Type B pancreatic cell (in vitro differentiated cells): Measurements from ENCODE around the gene LRRC26. TPM values are rescaled to one million over a fixed set of nuclear protein-coding genes. Genes with fewer than 3 reads are reported as not detected.
"Not testable (repeated sequence)": the region's sequence is repeated elsewhere in the genome, so short reads cannot be mapped to it uniquely, and the experiment has no call there.

Source experiments
- DNase-seq: peaks from one replicate; pipeline ENCODE4 v3.0.0; 2021; ENCODE audit warnings: mixed read lengths; ENCODE audit not compliant: unreplicated experiment; ENCODE audit errors: extremely low spot score
- H3K27ac Mint-ChIP-seq: 2 replicates; pipeline ENCODE4 v1.8.0; 2021; ENCODE audit warnings: mild to moderate bottlenecking, mixed read lengths
- H3K27me3 Mint-ChIP-seq: 2 replicates; pipeline ENCODE4 v1.8.0; 2021; ENCODE audit warnings: mixed read lengths
- H3K36me3 Mint-ChIP-seq: 2 replicates; pipeline ENCODE4 v1.8.0; 2021; ENCODE audit warnings: mixed read lengths
- H3K4me1 Mint-ChIP-seq: one replicate; pipeline ENCODE4 v1.8.0; 2021; ENCODE audit warnings: mixed read lengths; ENCODE audit not compliant: unreplicated experiment
- H3K4me3 Mint-ChIP-seq: 2 replicates; pipeline ENCODE4 v1.8.0; 2021; ENCODE audit warnings: mild to moderate bottlenecking, mixed read lengths
- H3K9me3 Mint-ChIP-seq: 2 replicates; pipeline ENCODE4 v1.8.0; 2021; ENCODE audit warnings: mixed read lengths
- total RNA-seq: library from RNA; stranded (reverse); gene quantifications from 2 replicates; pipeline ENCODE4 v1.2.1, GENCODE V29; 2021; ENCODE audit warnings: low replicate concordance
- TF ChIP-seq, protein P1 (sequence below): fragments of 200-600 bp; sonication (generic); conservative IDR thresholded peaks from 2 replicates; pipeline ENCODE4 v1.5.0; 2021; ENCODE audit warnings: antibody characterized with exemption, mild to moderate bottlenecking

Gene LRRC26
- total RNA-seq, 1 donor from 2014 or later: 0.77 TPM

DNA sequence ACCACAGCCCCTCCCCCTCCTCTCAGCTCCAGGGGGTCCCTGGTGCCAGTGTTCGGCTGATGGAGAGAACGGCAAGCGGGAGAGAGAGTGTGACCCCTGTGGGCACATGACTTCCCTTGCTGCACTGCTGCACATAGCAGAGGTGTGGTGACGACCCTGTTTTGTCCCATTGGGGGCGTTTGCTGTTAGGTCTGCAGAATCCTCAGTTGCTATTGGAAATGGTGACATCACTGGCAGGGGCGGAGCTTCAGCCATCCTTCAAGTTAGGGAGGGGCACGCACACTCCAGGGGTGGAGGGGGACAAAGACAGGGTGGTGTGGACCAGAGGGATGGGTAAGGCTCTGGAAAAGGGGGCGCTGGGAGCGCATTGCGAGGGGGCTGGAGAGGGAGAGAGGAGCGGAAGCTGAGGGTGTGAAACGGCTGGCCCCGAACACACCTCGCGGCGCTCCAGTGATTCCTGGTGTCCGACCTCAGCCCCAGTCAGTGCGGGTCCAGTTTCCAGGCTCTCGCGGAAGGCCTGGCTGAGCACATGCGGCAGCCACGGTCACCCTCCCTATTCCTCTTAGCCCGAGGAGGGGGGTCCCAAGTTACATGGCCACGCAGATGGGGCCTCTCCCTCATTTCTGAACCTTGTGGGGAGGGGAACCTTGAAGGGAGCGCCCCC lies 31.7 kb downstream of the LRRC26 start:
- no peak for DNase-seq
- Mint-ChIP-seq H3K9me3 (no peaks in the 10 kb centered on the region), H3K4me3 (no peak overlapping the region), H3K27ac (no peak overlapping the region), H3K36me3 (no peaks in the 10 kb centered on the region), H3K27me3 (peaks cover 81% of the 10 kb centered on the region), H3K4me1 (no peaks in the 10 kb centered on the region)
- TF ChIP-seq, protein P1, sequence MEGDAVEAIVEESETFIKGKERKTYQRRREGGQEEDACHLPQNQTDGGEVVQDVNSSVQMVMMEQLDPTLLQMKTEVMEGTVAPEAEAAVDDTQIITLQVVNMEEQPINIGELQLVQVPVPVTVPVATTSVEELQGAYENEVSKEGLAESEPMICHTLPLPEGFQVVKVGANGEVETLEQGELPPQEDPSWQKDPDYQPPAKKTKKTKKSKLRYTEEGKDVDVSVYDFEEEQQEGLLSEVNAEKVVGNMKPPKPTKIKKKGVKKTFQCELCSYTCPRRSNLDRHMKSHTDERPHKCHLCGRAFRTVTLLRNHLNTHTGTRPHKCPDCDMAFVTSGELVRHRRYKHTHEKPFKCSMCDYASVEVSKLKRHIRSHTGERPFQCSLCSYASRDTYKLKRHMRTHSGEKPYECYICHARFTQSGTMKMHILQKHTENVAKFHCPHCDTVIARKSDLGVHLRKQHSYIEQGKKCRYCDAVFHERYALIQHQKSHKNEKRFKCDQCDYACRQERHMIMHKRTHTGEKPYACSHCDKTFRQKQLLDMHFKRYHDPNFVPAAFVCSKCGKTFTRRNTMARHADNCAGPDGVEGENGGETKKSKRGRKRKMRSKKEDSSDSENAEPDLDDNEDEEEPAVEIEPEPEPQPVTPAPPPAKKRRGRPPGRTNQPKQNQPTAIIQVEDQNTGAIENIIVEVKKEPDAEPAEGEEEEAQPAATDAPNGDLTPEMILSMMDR: no peak

DNA sequence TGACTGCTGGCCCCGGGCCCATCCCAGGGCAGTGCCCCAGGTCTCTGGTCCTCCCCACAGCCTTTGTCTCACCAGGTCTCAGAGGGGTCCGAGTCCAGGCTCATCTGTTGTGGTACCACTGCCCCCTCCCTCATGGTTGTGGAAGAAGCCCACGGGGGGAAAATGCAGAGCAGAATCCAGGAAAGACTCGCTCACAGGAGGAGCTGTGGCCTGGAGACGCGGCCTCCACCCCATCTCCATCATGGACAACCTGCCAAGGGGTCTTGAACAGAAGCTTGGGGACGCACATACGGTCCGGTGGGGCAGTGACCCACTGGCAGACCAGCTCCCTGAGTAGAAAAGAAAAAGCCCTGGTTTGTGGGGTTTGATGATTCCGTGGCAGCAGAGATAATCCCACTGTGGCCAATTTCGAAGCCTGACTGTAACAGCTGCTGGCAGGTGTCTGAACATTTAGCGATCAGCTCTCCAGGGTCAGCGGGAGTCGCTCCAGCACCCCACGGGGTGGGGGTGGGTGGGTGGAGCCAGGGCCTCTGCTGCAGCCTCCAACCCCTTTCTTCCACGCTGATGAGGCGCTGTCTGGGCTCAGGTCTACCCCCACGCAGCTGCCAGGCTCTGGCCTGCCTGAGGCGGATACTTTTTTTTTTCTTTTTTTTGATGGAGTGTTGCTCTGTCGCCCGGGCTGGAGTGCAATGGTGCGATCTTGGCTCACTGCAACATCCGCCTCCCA lies 32.8 kb downstream of the LRRC26 start:
- no peaks in the 10 kb centered on the region for H3K4me1 Mint-ChIP-seq
- no peak for DNase-seq
- no peaks in the 10 kb centered on the region for H3K9me3 Mint-ChIP-seq
- H3K36me3 Mint-ChIP-seq: no peaks in the 10 kb centered on the region
- TF ChIP-seq, protein P1: no peak
- no peak overlapping the region for H3K27ac Mint-ChIP-seq
- peaks cover 81% of the 10 kb centered on the region for H3K27me3 Mint-ChIP-seq
- H3K4me3 Mint-ChIP-seq: no peak overlapping the region

DNA sequence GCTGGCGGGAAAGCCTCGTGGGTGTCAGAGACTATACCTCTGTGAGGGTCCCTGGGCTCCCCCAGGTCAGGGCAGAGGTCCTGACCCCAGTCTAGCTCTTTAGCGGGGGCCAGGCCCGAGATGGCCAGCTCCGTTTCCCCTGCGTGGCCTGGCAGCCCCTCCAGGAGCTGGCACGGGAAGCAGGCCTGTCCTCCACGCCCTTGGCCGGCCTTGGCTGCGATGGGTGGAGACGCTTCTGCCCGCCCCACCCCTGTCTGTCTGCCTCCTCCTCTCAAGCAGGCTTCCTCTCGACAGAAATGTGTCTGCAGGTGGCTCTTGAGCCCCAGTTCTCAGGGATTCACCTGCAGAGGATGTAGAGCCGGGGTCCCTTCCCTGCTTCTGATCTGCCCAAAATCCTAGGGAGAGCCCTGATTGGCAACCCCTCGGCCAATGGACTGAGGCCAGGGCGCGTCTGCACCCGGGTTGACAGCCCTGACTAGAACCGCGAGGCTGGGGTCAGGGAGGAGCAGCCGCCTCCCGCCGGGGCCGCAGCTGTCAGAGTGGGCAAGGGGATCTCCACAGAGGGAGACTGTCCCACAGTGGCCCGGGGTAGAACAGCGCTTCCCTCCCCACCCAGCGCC lies 33.5 kb downstream of the LRRC26 start:
- DNase-seq: no peak
- peaks cover 74% of the 10 kb centered on the region for H3K27me3 Mint-ChIP-seq

DNA sequence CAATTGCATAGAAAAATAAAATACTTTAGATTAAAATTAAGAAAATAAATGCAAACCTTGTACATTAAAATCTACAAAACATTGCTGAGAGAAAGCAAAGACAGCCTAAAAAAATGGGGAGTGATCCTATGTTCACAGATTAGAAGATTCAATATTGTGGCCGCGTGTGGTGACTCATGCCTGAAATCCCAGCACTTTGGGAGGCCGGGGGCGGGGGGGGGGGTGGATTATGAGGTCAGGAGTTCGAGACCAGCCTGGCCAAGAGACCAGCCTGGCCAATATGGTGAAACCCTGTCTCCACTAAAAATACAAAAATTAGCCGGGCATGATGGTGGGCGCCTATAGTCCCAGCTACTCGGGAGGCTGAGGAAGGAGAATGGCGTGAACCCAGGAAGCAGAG lies 34.7 kb downstream of the LRRC26 start:
- H3K4me1 Mint-ChIP-seq, H3K36me3 Mint-ChIP-seq, H3K4me3 Mint-ChIP-seq, H3K27ac Mint-ChIP-seq, H3K9me3 Mint-ChIP-seq, DNase-seq: not testable (repeated sequence)
- peaks cover 66% of the 10 kb centered on the region for H3K27me3 Mint-ChIP-seq

More for the DNA sequence above, 33.5 kb downstream of the LRRC26 start:
- Mint-ChIP-seq H3K36me3 (no peaks in the 10 kb centered on the region), H3K27ac (no peak overlapping the region), H3K4me1 (no peaks in the 10 kb centered on the region), H3K9me3 (no peaks in the 10 kb centered on the region), H3K4me3 (no peak overlapping the region)
- TF ChIP-seq, protein P1: no peak

DNA sequence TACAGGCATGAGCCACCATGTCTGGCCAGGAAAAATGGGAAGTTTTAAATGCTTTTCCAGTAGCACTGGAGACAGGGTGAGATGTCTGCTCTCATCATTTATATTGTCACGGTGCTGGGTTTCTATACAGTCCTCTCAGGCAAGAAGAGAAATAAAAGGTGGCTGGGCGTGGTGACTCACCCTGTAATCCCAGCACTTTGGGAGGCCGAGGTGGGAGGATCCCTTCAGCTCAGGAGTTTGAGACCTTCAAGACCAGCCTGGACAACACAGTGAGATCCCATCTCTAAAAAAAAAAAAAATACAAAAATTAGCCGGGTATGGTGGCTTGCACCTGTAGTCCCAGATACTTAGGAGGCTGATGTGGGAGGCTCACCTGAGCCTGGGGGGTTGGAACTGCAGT lies 35.7 kb downstream of the LRRC26 start:
- Mint-ChIP-seq H3K9me3 (no peaks in the 10 kb centered on the region), H3K4me1 (no peaks in the 10 kb centered on the region), H3K27me3 (peaks cover 57% of the 10 kb centered on the region), H3K4me3 (no peak overlapping the region), H3K27ac (no peak overlapping the region), H3K36me3 (no peaks in the 10 kb centered on the region)
- DNase-seq: no peak
- TF ChIP-seq, protein P1: no peak
